Measurements from ENCODE around the gene KPNA2.

The KPNA2 gene

GRCh38 chr17:68095205-68095811, 59.8 kb downstream of the KPNA2 start:
- in situ Hi-C loops (cut with MboI; ENCODE audit: low sequenced_read_pairs): no loop called here

GRCh38 chr17:68096111-68096510, 60.6 kb downstream of the KPNA2 start:
- in situ Hi-C loops (cut with MboI; ENCODE audit: low sequenced_read_pairs): no loop called here
